GM13976 (cell line): Measurements from ENCODE around the gene MRPL2.
"Not testable (repeated sequence)": the region's sequence is repeated elsewhere in the genome, so short reads cannot be mapped to it uniquely, and the experiment has no call there.

Source experiments
- DNase-seq: peaks from one replicate; pipeline ENCODE4 v3.0.0; 2012; ENCODE audit warnings: low spot score
- in situ Hi-C: fragments of 300-500 bp; cut with MboI; formaldehyde crosslinking; loops from one replicate; pipeline ENCODE4 v1.12.0; 2022; ENCODE audit warnings: low sequenced_read_pairs, mixed read lengths, inconsistent platforms; ENCODE audit not compliant: unreplicated experiment
- TF ChIP-seq, protein P1 (sequence below): IDR thresholded peaks from 2 replicates; pipeline ENCODE4 v1.5.1; 2012; ENCODE audit warnings: borderline replicate concordance, mild to moderate bottlenecking; ENCODE audit not compliant: insufficient read depth; ENCODE audit errors: extremely low read depth, missing control alignments, control extremely low read depth

Gene MRPL2

DNA sequence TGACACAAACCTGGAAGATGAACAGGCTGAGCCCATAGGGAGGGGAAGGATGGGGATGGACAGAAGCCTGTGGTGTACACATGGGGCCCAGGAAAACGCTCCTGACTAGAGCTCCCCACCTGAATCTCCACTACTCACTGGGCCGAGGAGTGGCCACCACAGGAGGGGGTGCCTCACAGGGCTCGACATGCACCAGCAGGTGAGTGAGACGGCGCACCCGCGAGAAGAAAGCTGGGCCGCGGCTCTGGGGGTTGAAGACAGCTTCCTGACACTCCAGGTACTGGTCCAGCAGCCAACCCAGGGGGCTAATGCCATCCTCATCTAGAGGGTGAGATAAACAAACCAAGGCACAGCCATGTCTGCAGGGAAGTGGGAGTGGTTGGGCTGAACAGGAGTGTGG, 15.9 kb downstream of the MRPL2 start:
- in situ Hi-C loops, result no loop called here
- TF ChIP-seq, protein P1, sequence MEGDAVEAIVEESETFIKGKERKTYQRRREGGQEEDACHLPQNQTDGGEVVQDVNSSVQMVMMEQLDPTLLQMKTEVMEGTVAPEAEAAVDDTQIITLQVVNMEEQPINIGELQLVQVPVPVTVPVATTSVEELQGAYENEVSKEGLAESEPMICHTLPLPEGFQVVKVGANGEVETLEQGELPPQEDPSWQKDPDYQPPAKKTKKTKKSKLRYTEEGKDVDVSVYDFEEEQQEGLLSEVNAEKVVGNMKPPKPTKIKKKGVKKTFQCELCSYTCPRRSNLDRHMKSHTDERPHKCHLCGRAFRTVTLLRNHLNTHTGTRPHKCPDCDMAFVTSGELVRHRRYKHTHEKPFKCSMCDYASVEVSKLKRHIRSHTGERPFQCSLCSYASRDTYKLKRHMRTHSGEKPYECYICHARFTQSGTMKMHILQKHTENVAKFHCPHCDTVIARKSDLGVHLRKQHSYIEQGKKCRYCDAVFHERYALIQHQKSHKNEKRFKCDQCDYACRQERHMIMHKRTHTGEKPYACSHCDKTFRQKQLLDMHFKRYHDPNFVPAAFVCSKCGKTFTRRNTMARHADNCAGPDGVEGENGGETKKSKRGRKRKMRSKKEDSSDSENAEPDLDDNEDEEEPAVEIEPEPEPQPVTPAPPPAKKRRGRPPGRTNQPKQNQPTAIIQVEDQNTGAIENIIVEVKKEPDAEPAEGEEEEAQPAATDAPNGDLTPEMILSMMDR, result no peak
- no peak for DNase-seq

DNA sequence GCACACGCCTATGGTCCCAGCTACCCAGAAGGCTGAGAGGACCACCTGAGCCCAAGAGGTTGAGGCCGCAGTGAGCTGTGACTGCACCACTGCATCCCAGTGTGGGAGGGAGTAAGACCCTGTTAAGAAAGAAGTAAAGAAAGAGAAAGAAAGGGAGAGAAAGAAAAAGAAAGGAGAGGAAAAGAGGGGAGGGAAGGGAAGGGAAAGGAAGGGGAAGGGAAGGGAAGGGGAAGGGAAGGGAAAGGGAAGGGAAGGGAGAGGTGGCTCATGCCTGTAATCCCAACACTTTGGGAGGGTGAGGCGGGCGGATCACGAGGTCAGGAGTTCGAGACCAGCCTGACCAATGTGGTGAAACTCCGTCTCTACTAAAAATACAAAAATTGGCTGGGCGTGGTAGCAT, 17.8 kb downstream of the MRPL2 start:
- in situ Hi-C loops, DNase-seq: not testable (repeated sequence)

DNA sequence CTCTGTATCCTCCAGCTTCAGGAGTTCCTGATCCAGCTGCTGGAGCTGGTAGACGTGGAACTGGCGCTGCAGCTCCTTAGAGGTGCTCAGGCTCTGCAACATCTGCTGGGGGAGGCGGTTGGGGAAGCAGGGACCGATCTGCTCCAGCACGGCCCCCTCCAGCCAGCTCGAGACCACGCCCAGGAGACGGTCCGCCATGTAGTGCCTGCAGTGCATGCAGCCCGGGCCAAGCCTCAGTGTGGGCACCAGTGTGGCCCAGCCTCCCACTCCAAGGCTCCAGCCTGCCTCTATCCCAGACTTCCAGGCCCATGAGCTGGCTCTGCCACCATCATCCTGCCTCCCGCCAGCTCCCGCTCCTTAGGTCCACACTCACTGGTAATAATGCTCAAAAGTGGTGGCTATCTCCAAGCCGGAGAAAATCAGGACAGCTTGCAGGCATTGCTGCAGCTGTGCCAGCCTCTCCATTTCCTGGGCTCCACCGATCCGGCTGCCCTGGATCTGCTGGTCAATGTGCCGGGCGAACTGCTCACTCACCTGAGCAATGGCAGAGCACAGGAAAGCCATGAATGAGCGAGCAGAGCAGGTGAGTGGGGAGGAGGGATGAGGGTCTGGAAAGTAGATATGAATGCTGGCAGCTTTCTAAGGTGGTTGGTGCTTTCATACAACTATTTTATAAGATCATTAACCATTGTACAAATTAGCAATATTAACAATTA, 18.5 kb downstream of the MRPL2 start:
- TF ChIP-seq, protein P1, result no peak
- in situ Hi-C loops, result no loop called here
- DNase-seq, result no peak

DNA sequence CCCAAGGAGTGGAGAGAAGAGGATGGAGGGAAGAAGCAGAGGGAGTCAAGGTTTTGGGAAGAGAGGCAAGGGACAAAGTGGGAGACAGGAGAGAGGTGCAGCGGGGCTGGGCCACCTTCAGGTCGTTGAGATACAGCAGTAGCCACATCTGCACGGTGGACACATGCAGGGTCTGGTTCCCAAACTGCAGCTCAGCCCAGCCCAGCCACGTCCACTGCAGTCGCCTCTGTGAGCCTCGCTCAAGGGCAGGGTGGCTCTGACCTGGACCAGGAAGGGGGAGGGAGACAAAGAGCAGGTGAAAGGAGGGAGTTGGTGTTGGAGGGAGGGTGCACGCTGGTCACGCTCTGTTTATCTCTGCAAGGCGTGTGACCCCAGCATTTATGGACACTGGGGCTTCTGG, 20.5 kb downstream of the MRPL2 start:
- no peak for DNase-seq
- in situ Hi-C loops, result no loop called here
- TF ChIP-seq, protein P1, result no peak

DNA sequence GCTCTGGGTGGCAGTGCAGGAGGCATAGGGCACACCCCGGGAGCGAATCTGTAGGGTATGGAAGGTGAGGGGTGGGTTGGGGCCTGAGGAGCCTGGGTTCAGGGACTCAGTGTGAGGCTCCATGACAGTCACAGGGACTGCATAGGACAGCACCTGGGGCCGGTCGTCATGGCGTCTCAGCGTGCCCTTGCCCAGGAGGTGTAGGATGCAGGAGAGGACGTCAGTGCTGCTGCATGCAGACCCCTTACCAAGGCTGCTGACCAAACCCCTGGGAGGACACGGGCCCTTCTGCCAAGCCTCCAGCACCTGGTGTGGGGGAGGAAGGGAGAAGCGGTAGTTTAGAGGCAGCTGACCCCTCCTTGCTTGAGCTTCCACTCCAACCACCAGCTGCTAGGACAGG, 21.5 kb downstream of the MRPL2 start:
- TF ChIP-seq, protein P1, result no peak
- in situ Hi-C loops, result no loop called here
- DNase-seq, result no peak

DNA sequence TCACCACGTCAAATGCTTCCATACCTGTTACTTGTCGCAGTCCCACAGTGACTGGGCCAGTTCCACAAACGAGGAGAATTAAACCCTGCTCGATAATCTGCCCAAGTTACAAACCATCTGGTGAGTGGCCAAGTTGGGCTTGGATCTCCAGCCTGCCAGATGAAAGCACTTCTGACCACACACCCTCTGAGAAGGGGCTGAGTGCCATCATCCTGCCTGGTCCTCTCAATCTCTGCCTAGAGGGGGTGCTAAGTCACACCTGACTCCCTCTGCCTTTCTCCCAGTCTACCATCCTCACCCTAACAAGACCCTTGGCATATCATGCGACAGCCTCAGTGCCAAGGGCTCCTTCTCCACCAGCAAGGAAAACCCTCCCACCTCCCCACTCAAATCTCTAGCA, 22.0 kb downstream of the MRPL2 start:
- no peak for DNase-seq
- TF ChIP-seq, protein P1, result no peak
- in situ Hi-C loops, result no loop called here

DNA sequence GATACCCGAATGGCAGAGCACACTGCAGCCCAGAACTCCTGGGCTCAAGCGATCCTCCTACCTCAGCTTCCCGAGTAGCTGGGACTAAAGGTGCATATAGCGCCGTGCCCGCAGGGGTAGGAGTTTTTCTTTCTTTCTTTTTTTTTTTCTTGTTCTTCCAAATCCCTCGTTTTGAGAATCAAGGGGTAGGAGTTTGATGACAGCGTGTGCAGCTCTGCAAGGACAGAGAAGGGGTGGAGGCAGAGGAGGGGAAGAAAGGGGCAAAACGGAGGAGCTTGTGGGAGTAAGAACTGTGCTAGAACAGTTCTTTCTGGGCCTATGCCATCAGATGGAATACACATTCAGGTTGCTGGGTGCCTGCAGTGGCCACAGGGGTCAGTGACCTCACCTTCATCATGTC, 22.5 kb downstream of the MRPL2 start:
- TF ChIP-seq, protein P1, result no peak
- in situ Hi-C loops, result no loop called here
- no peak for DNase-seq
